WERI-Rb-1 (cell line): ENCODE data around the gene MSANTD1.

Experiments used
- DNase-seq: peaks from one replicate; pipeline ENCODE4 v3.0.0-alpha.2; 2020
- H3K27ac ChIP-seq: fragments of 250-450 bp; sonication (Bioruptor Pico); 2 replicates; pipeline ENCODE4 v1.5.1; 2020; ENCODE audit warnings: mild to moderate bottlenecking, moderate library complexity
- H3K27me3 ChIP-seq: fragments of 250-450 bp; sonication (Bioruptor Pico); 2 replicates; pipeline ENCODE4 v1.5.1; 2021; ENCODE audit warnings: mild to moderate bottlenecking, low read depth, moderate library complexity; ENCODE audit not compliant: insufficient read depth, severe bottlenecking
- H3K36me3 ChIP-seq: fragments of 250-450 bp; sonication (Bioruptor Pico); 2 replicates; pipeline ENCODE4 v1.5.1; 2020; ENCODE audit warnings: mild to moderate bottlenecking, moderate library complexity
- H3K4me3 ChIP-seq: 2 replicates; pipeline ENCODE4 v1.5.1; 2011; ENCODE audit warnings: low read depth, mild to moderate bottlenecking, control low read depth, low read length
- H3K9me3 ChIP-seq: fragments of 250-450 bp; sonication (Bioruptor Pico); 2 replicates; pipeline ENCODE4 v1.5.1; 2021; ENCODE audit warnings: mild to moderate bottlenecking, moderate library complexity; ENCODE audit not compliant: severe bottlenecking
- TF ChIP-seq, protein P1 (sequence below): IDR thresholded peaks from 2 replicates; pipeline ENCODE4 v1.5.1; 2011; ENCODE audit warnings: low read depth, mild to moderate bottlenecking, control low read depth, inconsistent platforms, low read length

MSANTD1 gene

GRCh38 chr4:3248178-3248480 lies 830 bp upstream of the MSANTD1 start:
- DNase-seq = no peak
- Histone ChIP-seq H3K9me3 (no peaks in the 10 kb centered on the region), H3K27me3 (no peaks in the 10 kb centered on the region), H3K4me3 (no peak overlapping the region), H3K27ac (no peak overlapping the region), H3K36me3 (peaks cover 2% of the 10 kb centered on the region; the same call in 1 of the 2 replicates)
- TF ChIP-seq, protein P1, sequence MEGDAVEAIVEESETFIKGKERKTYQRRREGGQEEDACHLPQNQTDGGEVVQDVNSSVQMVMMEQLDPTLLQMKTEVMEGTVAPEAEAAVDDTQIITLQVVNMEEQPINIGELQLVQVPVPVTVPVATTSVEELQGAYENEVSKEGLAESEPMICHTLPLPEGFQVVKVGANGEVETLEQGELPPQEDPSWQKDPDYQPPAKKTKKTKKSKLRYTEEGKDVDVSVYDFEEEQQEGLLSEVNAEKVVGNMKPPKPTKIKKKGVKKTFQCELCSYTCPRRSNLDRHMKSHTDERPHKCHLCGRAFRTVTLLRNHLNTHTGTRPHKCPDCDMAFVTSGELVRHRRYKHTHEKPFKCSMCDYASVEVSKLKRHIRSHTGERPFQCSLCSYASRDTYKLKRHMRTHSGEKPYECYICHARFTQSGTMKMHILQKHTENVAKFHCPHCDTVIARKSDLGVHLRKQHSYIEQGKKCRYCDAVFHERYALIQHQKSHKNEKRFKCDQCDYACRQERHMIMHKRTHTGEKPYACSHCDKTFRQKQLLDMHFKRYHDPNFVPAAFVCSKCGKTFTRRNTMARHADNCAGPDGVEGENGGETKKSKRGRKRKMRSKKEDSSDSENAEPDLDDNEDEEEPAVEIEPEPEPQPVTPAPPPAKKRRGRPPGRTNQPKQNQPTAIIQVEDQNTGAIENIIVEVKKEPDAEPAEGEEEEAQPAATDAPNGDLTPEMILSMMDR = no peak

DNA sequence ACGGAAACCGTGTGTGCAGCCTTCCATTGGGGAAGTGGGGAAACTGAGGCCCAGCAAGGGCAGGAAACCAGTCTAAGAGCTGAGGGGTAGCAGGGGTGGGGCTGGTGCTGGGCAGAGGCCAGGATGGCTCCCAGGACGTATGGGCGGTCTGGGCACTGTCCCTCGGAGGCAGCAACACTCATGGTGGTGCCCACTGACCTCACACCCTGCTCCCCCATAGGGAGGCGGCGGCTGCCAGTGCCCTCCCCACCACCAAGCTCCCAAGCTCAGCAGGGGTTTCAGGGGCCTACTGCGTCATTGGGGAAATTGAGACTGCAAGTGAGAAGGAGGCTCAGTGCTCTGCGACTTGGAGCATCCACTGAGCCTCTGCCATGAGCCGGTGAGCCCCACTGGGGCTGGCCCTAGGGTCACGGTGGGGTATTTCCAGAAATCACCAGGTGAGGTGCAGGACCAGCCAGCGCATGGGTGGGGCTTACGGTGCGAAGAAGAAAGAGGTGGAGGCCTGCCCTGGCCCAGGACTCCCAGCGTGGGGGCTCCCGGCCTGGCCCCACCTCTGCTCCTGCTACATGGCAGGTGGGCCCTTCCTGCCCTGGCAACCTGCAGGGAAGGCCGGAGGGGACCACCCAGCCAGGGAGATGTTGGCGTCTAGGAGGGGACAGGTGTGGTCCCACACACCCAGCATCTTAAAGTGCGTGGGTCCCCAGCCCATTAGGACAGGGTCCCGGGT lies 915 bp downstream of the MSANTD1 start:
- Histone ChIP-seq H3K27me3 (no peaks in the 10 kb centered on the region), H3K36me3 (no peaks in the 10 kb centered on the region), H3K27ac (no peak overlapping the region), H3K9me3 (no peaks in the 10 kb centered on the region), H3K4me3 (no peak overlapping the region)
- no peak for DNase-seq
- TF ChIP-seq, protein P1 = no peak

DNA sequence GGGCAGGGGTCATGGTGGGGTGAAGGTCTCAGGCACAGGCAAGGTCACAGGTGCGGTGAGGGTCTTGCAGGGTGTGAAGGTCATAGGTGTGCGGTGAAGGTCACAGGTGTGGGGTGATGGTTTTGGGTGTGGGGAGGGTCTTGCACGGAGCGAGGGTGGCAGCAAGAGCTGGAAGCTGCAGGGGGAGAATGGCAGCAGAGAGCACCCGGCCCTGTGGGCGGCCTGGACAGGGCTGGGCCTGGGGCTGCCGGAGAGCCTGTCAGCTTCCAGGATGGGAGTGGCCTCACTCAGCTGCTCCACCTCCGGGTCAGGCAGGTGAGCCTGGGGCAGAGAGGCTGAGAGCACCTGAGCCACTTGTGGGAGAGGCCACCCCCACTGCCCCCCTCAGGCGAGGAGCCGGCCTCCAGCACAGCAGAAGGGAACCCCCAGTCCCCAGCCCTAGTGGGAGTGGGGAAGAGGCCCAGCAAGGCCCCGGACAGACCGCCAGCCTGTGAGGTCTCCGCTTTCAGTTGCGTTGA lies 1.5 kb downstream of the MSANTD1 start:
- Histone ChIP-seq H3K27me3 (no peaks in the 10 kb centered on the region), H3K9me3 (no peaks in the 10 kb centered on the region), H3K4me3 (no peak overlapping the region), H3K27ac (no peak overlapping the region), H3K36me3 (no peaks in the 10 kb centered on the region)
- no peak for DNase-seq
- TF ChIP-seq, protein P1 = no peak

DNA sequence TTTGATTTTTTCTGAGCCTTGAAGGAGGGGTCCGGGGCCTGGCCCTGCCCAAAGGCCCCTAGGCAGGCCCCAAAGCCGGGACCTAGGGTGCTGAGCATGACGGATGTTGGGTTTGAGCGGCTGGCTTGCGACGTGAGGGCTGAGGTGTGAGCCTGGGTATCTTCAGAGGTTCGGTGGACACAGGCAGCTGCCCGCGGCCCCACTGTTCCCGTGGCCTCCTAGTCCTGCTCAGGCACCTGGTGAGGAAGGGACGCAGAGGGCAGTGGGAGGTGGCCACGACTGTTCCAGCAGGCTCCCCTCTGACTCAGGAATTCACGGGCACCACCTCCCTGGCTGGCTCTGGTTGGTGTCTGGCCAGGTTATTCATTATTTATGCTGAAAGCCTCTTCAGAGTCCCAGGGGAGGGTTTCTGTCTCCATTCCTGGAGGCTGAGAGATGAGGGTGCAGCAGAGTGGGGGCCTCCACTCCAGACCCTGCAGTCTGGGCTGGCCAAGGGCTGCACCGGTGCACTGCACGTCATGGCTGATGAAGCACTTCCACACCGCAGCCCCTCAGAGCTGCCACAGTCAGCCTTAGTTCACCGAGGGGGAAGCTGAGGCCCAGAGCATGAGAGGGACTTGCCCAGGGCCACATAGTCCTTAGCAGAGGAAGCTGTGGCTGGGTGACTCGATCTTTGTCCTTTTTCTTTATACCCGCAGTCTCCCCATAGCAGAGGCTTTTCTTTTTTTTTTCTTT lies 2.2 kb downstream of the MSANTD1 start:
- TF ChIP-seq, protein P1 = no peak
- Histone ChIP-seq H3K27ac (no peak overlapping the region), H3K27me3 (no peaks in the 10 kb centered on the region), H3K4me3 (no peak overlapping the region), H3K9me3 (no peaks in the 10 kb centered on the region), H3K36me3 (no peaks in the 10 kb centered on the region)
- DNase-seq = no peak

DNA sequence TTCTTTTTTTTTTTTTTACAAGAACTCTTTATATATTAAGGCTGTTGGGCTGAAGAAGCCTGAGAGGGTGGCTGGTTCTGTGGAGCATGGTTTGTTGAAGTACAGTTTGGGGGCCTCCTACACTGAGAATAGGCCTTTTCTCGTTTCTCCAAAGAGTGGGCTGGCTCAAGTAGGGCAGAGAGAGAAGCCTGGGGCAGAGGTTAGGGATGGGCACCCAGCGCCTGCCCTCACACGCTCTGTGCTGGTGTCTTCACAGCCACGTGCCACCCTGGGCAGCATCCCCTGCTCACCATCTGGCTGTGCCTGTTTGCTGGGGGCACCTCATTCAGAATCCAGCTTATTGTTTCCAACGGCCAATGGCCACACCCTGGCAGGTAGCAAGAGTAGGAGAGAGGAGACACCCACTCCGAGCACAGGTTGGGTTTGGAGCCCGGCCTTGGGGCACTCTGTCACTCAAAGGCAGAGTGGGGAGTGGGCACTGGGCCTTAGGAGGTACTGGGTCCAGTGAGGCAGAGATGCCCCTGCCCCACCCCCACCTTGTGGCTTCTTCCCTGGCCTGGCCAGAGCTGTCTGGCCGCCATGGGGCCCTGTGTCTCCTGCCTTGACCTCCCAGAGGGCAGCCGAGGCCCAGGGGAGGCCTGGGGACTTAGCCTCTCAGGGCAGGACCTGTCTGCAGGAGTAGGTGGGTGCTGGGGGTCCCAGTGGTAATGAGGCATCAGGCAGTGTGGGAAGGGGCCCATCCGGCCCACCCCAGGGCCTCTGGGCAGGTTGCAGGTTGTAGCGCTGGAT lies 2.9 kb downstream of the MSANTD1 start:
- Histone ChIP-seq H3K27me3 (no peaks in the 10 kb centered on the region), H3K9me3 (no peaks in the 10 kb centered on the region), H3K36me3 (no peaks in the 10 kb centered on the region), H3K4me3 (no peak overlapping the region), H3K27ac (no peak overlapping the region)
- DNase-seq = no peak
- TF ChIP-seq, protein P1 = no peak
